GM12878 (cell line): Measurements from ENCODE around the gene SCIMP. TPM values are rescaled to one million over a fixed set of nuclear protein-coding genes. Genes with fewer than 3 reads are reported as not detected.

Source experiments
- ATAC-seq: fragments of 200-7000 bp; cut with Tn5 transposase; 3 replicates; pipeline ENCODE4 v1.9.1; 2020; ENCODE audit warnings: mild to moderate bottlenecking, moderate library complexity
- BruUV-seq: library from RNA; stranded (reverse); fragments of 400-500 nt; replicated peaks from 2 replicates; lab custom pipeline; 2021; lab: Mats Ljungman, UMichigan
- CTCF ChIA-PET: fragments of 300-600 bp; sonication (Branson Sonifier 250); formaldehyde crosslinking; extraction: SDS; loops from one replicate; lab custom pipeline; 2021; ENCODE audit warnings: inconsistent platforms; lab: Yijun Ruan, JAX
- POLR2A ChIA-PET: fragments of 350-600 bp; formaldehyde crosslinking; extraction: SDS; loops from one replicate; lab custom pipeline; 2021; ENCODE audit warnings: inconsistent platforms; lab: Charles Lee
- RAD21 ChIA-PET: fragments of 300-600 bp; sonication (Branson Sonifier 250); formaldehyde crosslinking; loops from one replicate; lab custom pipeline; 2023; ENCODE audit warnings: antibody characterized with exemption; ENCODE audit not compliant: unreplicated experiment; lab: Charles Lee
- SMC1A ChIA-PET: fragments of 300-600 bp; sonication (Branson Sonifier 250); formaldehyde crosslinking; loops from one replicate; lab custom pipeline; 2023; ENCODE audit not compliant: unreplicated experiment, uncharacterized antibody; lab: Charles Lee
- DNase-seq: peaks from one replicate; pipeline ENCODE4 v3.0.0-alpha.2; 2011; ENCODE audit warnings: low read depth, low spot score
- FAIRE-seq: peaks from 3 replicates; lab custom pipeline; 2011; peaks lifted over from hg19 to GRCh38; lab: Jason Lieb, UNC
- H2AFZ ChIP-seq: 2 replicates; pipeline ENCODE4 v1.6.0; 2011; ENCODE audit warnings: low read depth, low read length, control low read depth; ENCODE audit not compliant: control insufficient read depth
- H3K27ac ChIP-seq: 2 replicates; pipeline ENCODE4 v1.5.1; 2011; ENCODE audit warnings: control low read depth; ENCODE audit not compliant: control insufficient read depth, insufficient read depth
- H3K27me3 ChIP-seq, 2 experiments: replicated peaks in 1 of 2; 2 replicates each; pipeline versions ENCODE4 v1.6.0 to v1.6.1; 2011; ENCODE audit warnings: low read length in 1 of 2; ENCODE audit not compliant: control insufficient read depth in 2 of 2, insufficient read depth in 2 of 2
- H3K36me3 ChIP-seq, 2 experiments: 2 replicates each; pipeline ENCODE4 v1.5.1; 2011; ENCODE audit warnings: low read length in 1 of 2; ENCODE audit not compliant: control insufficient read depth in 2 of 2, insufficient read depth in 2 of 2
- H3K4me1 ChIP-seq: 2 replicates; pipeline ENCODE4 v1.6.1; 2011; ENCODE audit warnings: mild to moderate bottlenecking, low read length, moderate library complexity, mixed read lengths; ENCODE audit not compliant: control insufficient read depth, insufficient read depth
- H3K4me2 ChIP-seq: 2 replicates; pipeline ENCODE4 v1.6.0; 2011; ENCODE audit warnings: control low read depth; ENCODE audit not compliant: control insufficient read depth, insufficient read depth
- H3K4me3 ChIP-seq: fragments of 200-600 bp; sonication (generic); 2 replicates; pipeline ENCODE4 v1.5.1; 2016
- H3K79me2 ChIP-seq: 2 replicates; pipeline ENCODE4 v1.6.0; 2011; ENCODE audit warnings: low read length; ENCODE audit not compliant: control insufficient read depth, insufficient read depth
- H3K9ac ChIP-seq: 2 replicates; pipeline ENCODE4 v1.8.0; 2011; ENCODE audit warnings: low read length, control low read depth, mixed read lengths; ENCODE audit not compliant: control insufficient read depth, insufficient read depth
- H3K9me3 ChIP-seq: replicated peaks from 3 replicates; pipeline ENCODE4 v1.5.1; 2011; ENCODE audit warnings: mild to moderate bottlenecking, low read length; ENCODE audit not compliant: control insufficient read depth, insufficient read depth
- H4K20me1 ChIP-seq: 2 replicates; pipeline ENCODE4 v1.6.0; 2011; ENCODE audit not compliant: control insufficient read depth, insufficient read depth
- CBFB ChIP-seq: IDR thresholded peaks from 2 replicates; pipeline ENCODE4 v1.6.1; 2016; ENCODE audit warnings: antibody characterized with exemption, low read depth
- CBX3 ChIP-seq: fragments of 200-600 bp; sonication (generic); IDR thresholded peaks from 2 replicates; pipeline ENCODE4 v1.6.1; 2016; ENCODE audit warnings: low read depth, borderline replicate concordance
- IKZF2 ChIP-seq, 2 experiments: fragments of 450-650 bp; IDR thresholded peaks; 2 replicates each; pipeline ENCODE4 v1.6.1; 2017; ENCODE audit warnings: mild to moderate bottlenecking in 2 of 2, moderate library complexity in 2 of 2
- MEF2B ChIP-seq: fragments of 450-650 bp; IDR thresholded peaks from 2 replicates; pipeline ENCODE4 v1.6.1; 2018; ENCODE audit warnings: mild to moderate bottlenecking, moderate library complexity; ENCODE audit not compliant: partially characterized antibody, poor library complexity, severe bottlenecking
- RAD21 ChIP-seq: IDR thresholded peaks from 2 replicates; pipeline ENCODE4 v1.6.1; 2011; ENCODE audit warnings: mild to moderate bottlenecking, low read depth, low read length, moderate library complexity; ENCODE audit not compliant: insufficient read depth
- SMAD5 ChIP-seq: IDR thresholded peaks from 2 replicates; pipeline ENCODE4 v1.6.1; 2016; ENCODE audit warnings: antibody characterized with exemption, low read depth
- SREBF2 ChIP-seq: IDR thresholded peaks from 2 replicates; pipeline ENCODE4 v1.6.1; 2012; ENCODE audit warnings: mild to moderate bottlenecking, low read length
- WGBS: methylation state at CpG from one replicate; pipeline ENCODE4 v1.1.6; 2016; ENCODE audit warnings: low lambda C conversion rate; ENCODE audit not compliant: insufficient replicate concordance, insufficient coverage; ENCODE audit errors: missing lambda C conversion rate; 5-methylcytosine and 5-hydroxymethylcytosine counted together
- in situ Hi-C: fragments of 300-500 bp; cut with MboI; formaldehyde crosslinking; loops from 9 replicates; pipeline ENCODE4 v1.14.3; 2018; ENCODE audit warnings: mixed read lengths
- intact Hi-C: fragments of 100-400 bp; cut with micrococcal nuclease; formaldehyde crosslinking; loops from one replicate; pipeline ENCODE4 v1.14.2; 2022; ENCODE audit not compliant: unreplicated experiment
- polyA plus RNA-seq, 11 experiments: library from polyadenylated mRNA; depleted of rRNA in 4 of 11; unstranded in 6 of 11; stranded (reverse) in 5 of 11; fragments of >200 nt; fragmentation: Nextera tagmentation in 4 of 11; fragmentation: Illumina TruSeq in 1 of 11; extraction: Ambion mirVana in 4 of 11; extraction: Trizol in 1 of 11; gene quantifications; 1 replicate in 1 of 11; 2 replicates in 10 of 11; pipeline versions ENCODE4 v1.2.1 to v1.2.3, GENCODE V29; 2011 to 2016; ENCODE audit warnings: inconsistent platforms in 2 of 11, missing spikeins in 2 of 11, low read depth in 1 of 11
- total RNA-seq, 4 experiments: library from RNA; depleted of rRNA in 3 of 4; stranded (reverse); fragments of >200 nt in 3 of 4; fragmentation: Illumina TruSeq in 1 of 4; extraction: Trizol in 1 of 4; gene quantifications; 2 replicates each; pipeline versions ENCODE4 v1.2.1 to v1.2.3, GENCODE V29; 2013 to 2021

The SCIMP gene
- total and polyA plus RNA-seq, 10 of the 15 experiments (the other 5 are each of a cell fraction or from before 2014, with no cell fraction given), result 56.7 to 151 (median 95.0) TPM

DNA sequence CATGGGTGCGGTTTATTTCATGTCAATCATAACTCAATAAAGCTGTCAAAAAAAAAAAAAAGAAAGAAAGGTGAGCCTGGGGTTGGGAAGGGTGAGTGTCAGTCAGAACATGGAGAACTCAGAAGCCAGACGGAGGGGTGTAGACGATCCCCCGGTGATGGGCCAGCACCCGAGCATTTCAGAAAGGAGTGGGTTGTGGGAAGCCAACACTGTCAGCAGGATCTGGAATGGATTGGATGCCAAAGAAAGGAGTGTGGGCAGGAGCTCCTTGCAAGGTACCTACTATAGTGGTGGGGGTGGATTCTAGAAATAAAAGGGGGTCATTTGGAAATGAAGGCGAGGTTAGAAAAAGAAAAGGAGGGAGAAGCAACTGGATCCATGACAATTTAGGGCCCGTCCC, 19.8 kb upstream of the SCIMP start:
- TF ChIP-seq IKZF2 (IDR thresholded peaks at IDR 0.05) (no peak), SMAD5 (no peak), RAD21 (no peak), MEF2B (no peak), SREBF2 (no peak), CBX3 (no peak), CBFB (no peak)
- H3K9me3 ChIP-seq, result no peaks in the 10 kb centered on the region
- no peak for DNase-seq
- peaks cover 17% of the 10 kb centered on the region for H3K4me1 ChIP-seq
- no peak overlapping the region for H3K9ac ChIP-seq
- BruUV-seq, result no TSS peak
- ChIA-PET SMC1A (interaction anchor here (0.7 to 2.4 kb wide), 17 partner anchors 15 to 186 kb away, joined by 3 to 11 read pairs (median 3); partner anchors contain the start of gene C1QBP), CTCF (interaction anchor here (0.7 to 2.2 kb wide), 9 partner anchors 8 to 185 kb away, joined by 4 to 10 read pairs (median 5); partner anchors contain the start of gene C1QBP), POLR2A (interaction anchor here (0.5 to 2.1 kb wide), 8 partner anchors 28 to 1782 kb away, joined by 3 to 6 read pairs (median 4); partner anchors contain the start of genes NUP88, RABEP1, RPAIN and SLC16A13), RAD21 (interaction anchor here (0.5 to 1.4 kb wide), 7 partner anchors 9 to 78 kb away, joined by 3 to 5 read pairs (median 4); no protein-coding TSS in a partner anchor)
- 80% methylated on average over 7 of the region's 7 CpGs for WGBS
- intact Hi-C loops, result no loop called here
- H3K27ac ChIP-seq, result no peak overlapping the region; the same call in 1 of the 2 replicates
- H3K27me3 ChIP-seq, result no peaks in the 10 kb centered on the region
- peak overlapping the region; percentile 56 for H3K4me2 ChIP-seq
- H2AFZ ChIP-seq, result no peak overlapping the region; the same call in 1 of the 2 replicates
- ATAC-seq, result no peak
- in situ Hi-C loops, result no loop called here
- FAIRE-seq, result no peak
- peak overlapping the region; percentile 32; the same call in 1 of the 2 replicates for H3K4me3 ChIP-seq
- no peaks in the 10 kb centered on the region for H3K36me3 ChIP-seq
- no peaks in the 10 kb centered on the region for H3K79me2 ChIP-seq
- H4K20me1 ChIP-seq, result no peaks in the 10 kb centered on the region
